ENCODE measurements around the gene TRMT10B. TPM values are rescaled to one million over a fixed set of nuclear protein-coding genes. Genes with fewer than 3 reads are reported as not detected.

Gene TRMT10B
- total RNA-seq, 1 experiment from 2014 or later: 6.1 TPM

DNA sequence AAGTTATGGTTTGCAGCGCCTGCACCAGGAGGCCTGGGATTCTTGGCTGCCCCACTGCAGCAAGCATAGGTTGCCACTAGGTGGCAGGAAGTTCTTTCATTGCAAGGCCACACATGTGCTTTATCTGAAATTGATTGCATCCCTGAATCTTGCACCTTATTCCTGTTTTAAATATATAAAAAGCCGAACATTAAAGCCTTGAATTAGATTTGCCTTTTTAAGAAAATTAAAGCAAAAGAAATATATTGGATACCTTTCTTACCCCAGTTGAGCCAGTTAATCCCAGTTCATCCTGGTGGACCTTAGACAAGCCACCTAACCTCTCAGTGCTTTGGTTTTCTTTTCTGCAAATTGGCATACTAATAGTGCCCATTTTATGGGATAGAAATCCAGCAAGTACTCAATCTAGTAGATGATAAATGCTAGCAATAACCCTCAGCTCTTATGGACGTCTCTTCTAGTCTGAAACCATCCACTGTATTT, 6.3 kb upstream of the TRMT10B start:
- no peaks in the 10 kb centered on the region for H3K36me3 Mint-ChIP-seq
- no peak overlapping the region for H3K27ac Mint-ChIP-seq
- ATAC-seq: peak; percentile 85
- no peak overlapping the region for H3K4me3 Mint-ChIP-seq
- H3K4me1 Mint-ChIP-seq: no peaks in the 10 kb centered on the region
- peaks cover under 1% of the 10 kb centered on the region for H3K9me3 Mint-ChIP-seq
- ChIA-PET POLR2A (no interaction called here), CTCF (interaction anchor here (1.4 kb wide), 1 partner anchor 38 kb away, joined by 4 read pairs; the partner anchor contains the start of gene EXOSC3)
- no peaks in the 10 kb centered on the region; the same call in 1 of the 2 replicates for H3K27me3 Mint-ChIP-seq (ENCODE audit: low read depth)
- TF ChIP-seq, protein P1, sequence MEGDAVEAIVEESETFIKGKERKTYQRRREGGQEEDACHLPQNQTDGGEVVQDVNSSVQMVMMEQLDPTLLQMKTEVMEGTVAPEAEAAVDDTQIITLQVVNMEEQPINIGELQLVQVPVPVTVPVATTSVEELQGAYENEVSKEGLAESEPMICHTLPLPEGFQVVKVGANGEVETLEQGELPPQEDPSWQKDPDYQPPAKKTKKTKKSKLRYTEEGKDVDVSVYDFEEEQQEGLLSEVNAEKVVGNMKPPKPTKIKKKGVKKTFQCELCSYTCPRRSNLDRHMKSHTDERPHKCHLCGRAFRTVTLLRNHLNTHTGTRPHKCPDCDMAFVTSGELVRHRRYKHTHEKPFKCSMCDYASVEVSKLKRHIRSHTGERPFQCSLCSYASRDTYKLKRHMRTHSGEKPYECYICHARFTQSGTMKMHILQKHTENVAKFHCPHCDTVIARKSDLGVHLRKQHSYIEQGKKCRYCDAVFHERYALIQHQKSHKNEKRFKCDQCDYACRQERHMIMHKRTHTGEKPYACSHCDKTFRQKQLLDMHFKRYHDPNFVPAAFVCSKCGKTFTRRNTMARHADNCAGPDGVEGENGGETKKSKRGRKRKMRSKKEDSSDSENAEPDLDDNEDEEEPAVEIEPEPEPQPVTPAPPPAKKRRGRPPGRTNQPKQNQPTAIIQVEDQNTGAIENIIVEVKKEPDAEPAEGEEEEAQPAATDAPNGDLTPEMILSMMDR (IDR thresholded peaks at IDR 0.05): peak; percentile 82
- TF ChIP-seq, protein P2, sequence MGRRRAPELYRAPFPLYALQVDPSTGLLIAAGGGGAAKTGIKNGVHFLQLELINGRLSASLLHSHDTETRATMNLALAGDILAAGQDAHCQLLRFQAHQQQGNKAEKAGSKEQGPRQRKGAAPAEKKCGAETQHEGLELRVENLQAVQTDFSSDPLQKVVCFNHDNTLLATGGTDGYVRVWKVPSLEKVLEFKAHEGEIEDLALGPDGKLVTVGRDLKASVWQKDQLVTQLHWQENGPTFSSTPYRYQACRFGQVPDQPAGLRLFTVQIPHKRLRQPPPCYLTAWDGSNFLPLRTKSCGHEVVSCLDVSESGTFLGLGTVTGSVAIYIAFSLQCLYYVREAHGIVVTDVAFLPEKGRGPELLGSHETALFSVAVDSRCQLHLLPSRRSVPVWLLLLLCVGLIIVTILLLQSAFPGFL (CRISPR knock-in tag; IDR thresholded peaks at IDR 0.05; ENCODE audit: borderline replicate concordance): no peak
- DNase-seq (ENCODE audit: low spot score): peak; percentile 71

DNA sequence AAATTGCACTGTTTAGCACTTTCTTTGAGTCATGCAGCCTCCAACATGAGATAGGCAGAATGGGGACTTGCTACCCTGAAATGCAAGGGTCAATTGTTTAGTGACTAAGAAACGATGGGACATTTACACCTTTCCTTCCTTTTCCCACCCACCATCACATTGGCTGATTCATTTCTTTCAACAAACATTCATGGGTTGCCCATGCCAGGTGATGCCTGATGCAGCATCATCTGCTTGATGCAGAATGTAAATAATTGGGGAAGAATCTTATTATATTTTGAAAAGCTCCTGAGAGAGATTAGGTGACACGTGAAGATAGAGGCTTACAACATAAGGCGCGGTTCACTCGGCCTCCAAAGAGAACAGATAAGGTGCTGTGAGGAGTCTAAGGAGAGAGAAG, 4.5 kb upstream of the TRMT10B start:
- TF ChIP-seq ESRRA (CRISPR knock-in tag; IDR thresholded peaks at IDR 0.05; ENCODE audit: borderline replicate concordance) (no peak), TCF7 (CRISPR knock-in tag; IDR thresholded peaks at IDR 0.05; ENCODE audit: low read depth) (no peak), ZNF232 (CRISPR knock-in tag; IDR thresholded peaks at IDR 0.05) (no peak), PRRX2 (CRISPR knock-in tag; IDR thresholded peaks at IDR 0.05) (no peak), SOX15 (CRISPR knock-in tag; IDR thresholded peaks at IDR 0.05) (no peak), GTF2I (CRISPR knock-in tag; conservative IDR thresholded peaks at IDR 0.05) (no peak), ZNF121 (CRISPR knock-in tag; IDR thresholded peaks at IDR 0.05) (no peak), IRF2 (CRISPR knock-in tag; IDR thresholded peaks at IDR 0.05; ENCODE audit: borderline replicate concordance, low read depth) (no peak), CREM (CRISPR knock-in tag; IDR thresholded peaks at IDR 0.05) (no peak), SP1 (CRISPR knock-in tag; conservative IDR thresholded peaks at IDR 0.05) (no peak), CBFB (CRISPR knock-in tag; IDR thresholded peaks at IDR 0.05; ENCODE audit: low read depth) (no peak), ZBTB21 (CRISPR knock-in tag; IDR thresholded peaks at IDR 0.05; ENCODE audit: borderline replicate concordance) (no peak), ELF4 (CRISPR knock-in tag; IDR thresholded peaks at IDR 0.05; ENCODE audit: low read depth) (no peak)
- TF ChIP-seq, protein P3, sequence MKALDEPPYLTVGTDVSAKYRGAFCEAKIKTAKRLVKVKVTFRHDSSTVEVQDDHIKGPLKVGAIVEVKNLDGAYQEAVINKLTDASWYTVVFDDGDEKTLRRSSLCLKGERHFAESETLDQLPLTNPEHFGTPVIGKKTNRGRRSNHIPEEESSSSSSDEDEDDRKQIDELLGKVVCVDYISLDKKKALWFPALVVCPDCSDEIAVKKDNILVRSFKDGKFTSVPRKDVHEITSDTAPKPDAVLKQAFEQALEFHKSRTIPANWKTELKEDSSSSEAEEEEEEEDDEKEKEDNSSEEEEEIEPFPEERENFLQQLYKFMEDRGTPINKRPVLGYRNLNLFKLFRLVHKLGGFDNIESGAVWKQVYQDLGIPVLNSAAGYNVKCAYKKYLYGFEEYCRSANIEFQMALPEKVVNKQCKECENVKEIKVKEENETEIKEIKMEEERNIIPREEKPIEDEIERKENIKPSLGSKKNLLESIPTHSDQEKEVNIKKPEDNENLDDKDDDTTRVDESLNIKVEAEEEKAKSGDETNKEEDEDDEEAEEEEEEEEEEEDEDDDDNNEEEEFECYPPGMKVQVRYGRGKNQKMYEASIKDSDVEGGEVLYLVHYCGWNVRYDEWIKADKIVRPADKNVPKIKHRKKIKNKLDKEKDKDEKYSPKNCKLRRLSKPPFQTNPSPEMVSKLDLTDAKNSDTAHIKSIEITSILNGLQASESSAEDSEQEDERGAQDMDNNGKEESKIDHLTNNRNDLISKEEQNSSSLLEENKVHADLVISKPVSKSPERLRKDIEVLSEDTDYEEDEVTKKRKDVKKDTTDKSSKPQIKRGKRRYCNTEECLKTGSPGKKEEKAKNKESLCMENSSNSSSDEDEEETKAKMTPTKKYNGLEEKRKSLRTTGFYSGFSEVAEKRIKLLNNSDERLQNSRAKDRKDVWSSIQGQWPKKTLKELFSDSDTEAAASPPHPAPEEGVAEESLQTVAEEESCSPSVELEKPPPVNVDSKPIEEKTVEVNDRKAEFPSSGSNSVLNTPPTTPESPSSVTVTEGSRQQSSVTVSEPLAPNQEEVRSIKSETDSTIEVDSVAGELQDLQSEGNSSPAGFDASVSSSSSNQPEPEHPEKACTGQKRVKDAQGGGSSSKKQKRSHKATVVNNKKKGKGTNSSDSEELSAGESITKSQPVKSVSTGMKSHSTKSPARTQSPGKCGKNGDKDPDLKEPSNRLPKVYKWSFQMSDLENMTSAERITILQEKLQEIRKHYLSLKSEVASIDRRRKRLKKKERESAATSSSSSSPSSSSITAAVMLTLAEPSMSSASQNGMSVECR (CRISPR knock-in tag; IDR thresholded peaks at IDR 0.05; ENCODE audit: borderline replicate concordance): no peak
- TF ChIP-seq, protein P4, sequence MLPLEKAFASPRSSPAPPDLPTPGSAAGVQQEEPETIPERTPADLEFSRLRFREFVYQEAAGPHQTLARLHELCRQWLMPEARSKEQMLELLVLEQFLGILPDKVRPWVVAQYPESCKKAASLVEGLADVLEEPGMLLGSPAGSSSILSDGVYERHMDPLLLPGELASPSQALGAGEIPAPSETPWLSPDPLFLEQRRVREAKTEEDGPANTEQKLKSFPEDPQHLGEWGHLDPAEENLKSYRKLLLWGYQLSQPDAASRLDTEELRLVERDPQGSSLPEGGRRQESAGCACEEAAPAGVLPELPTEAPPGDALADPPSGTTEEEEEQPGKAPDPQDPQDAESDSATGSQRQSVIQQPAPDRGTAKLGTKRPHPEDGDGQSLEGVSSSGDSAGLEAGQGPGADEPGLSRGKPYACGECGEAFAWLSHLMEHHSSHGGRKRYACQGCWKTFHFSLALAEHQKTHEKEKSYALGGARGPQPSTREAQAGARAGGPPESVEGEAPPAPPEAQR (CRISPR knock-in tag; IDR thresholded peaks at IDR 0.05): no peak
- TF ChIP-seq, protein P5, sequence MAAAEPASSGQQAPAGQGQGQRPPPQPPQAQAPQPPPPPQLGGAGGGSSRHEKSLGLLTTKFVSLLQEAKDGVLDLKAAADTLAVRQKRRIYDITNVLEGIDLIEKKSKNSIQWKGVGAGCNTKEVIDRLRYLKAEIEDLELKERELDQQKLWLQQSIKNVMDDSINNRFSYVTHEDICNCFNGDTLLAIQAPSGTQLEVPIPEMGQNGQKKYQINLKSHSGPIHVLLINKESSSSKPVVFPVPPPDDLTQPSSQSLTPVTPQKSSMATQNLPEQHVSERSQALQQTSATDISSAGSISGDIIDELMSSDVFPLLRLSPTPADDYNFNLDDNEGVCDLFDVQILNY (CRISPR knock-in tag; IDR thresholded peaks at IDR 0.05): no peak
- TF ChIP-seq, protein P6, sequence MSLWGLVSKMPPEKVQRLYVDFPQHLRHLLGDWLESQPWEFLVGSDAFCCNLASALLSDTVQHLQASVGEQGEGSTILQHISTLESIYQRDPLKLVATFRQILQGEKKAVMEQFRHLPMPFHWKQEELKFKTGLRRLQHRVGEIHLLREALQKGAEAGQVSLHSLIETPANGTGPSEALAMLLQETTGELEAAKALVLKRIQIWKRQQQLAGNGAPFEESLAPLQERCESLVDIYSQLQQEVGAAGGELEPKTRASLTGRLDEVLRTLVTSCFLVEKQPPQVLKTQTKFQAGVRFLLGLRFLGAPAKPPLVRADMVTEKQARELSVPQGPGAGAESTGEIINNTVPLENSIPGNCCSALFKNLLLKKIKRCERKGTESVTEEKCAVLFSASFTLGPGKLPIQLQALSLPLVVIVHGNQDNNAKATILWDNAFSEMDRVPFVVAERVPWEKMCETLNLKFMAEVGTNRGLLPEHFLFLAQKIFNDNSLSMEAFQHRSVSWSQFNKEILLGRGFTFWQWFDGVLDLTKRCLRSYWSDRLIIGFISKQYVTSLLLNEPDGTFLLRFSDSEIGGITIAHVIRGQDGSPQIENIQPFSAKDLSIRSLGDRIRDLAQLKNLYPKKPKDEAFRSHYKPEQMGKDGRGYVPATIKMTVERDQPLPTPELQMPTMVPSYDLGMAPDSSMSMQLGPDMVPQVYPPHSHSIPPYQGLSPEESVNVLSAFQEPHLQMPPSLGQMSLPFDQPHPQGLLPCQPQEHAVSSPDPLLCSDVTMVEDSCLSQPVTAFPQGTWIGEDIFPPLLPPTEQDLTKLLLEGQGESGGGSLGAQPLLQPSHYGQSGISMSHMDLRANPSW (CRISPR knock-in tag; conservative IDR thresholded peaks at IDR 0.05; ENCODE audit: low read depth): no peak
- TF ChIP-seq, protein P7, sequence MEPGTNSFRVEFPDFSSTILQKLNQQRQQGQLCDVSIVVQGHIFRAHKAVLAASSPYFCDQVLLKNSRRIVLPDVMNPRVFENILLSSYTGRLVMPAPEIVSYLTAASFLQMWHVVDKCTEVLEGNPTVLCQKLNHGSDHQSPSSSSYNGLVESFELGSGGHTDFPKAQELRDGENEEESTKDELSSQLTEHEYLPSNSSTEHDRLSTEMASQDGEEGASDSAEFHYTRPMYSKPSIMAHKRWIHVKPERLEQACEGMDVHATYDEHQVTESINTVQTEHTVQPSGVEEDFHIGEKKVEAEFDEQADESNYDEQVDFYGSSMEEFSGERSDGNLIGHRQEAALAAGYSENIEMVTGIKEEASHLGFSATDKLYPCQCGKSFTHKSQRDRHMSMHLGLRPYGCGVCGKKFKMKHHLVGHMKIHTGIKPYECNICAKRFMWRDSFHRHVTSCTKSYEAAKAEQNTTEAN (CRISPR knock-in tag; IDR thresholded peaks at IDR 0.05): no peak
- POLR2A ChIA-PET: no interaction called here
- H3K4me3 Mint-ChIP-seq: no peak overlapping the region

More for the DNA sequence above, 4.5 kb upstream of the TRMT10B start:
- Mint-ChIP-seq H3K27me3 (ENCODE audit: low read depth) (peaks cover 2% of the 10 kb centered on the region), H3K9me3 (peaks cover 8% of the 10 kb centered on the region), H3K36me3 (peaks cover 6% of the 10 kb centered on the region; the same call in 1 of the 2 replicates), H3K4me1 (peaks cover 6% of the 10 kb centered on the region), H3K27ac (no peak overlapping the region)
- DNase-seq (ENCODE audit: low spot score) (no peak), ATAC-seq (no peak)
- CTCF ChIA-PET: interaction anchor here (0.6 kb wide), 1 partner anchor 504 kb away, joined by 4 read pairs; no protein-coding TSS in a partner anchor

Measured in WTC11 (cell line).